RKO (cell line): ENCODE measurements around the gene LENG1.
A peak's percentile ranks its signal among the peaks of the same experiment; 100 is the strongest.
"Not testable (repeated sequence)": the region's sequence is repeated elsewhere in the genome, so short reads cannot be mapped to it uniquely, and the experiment has no call there.

Experiments
- DNase-seq: peaks from one replicate; pipeline ENCODE4 v3.0.0-alpha.2; 2016; ENCODE audit warnings: low spot score

Gene LENG1

DNA sequence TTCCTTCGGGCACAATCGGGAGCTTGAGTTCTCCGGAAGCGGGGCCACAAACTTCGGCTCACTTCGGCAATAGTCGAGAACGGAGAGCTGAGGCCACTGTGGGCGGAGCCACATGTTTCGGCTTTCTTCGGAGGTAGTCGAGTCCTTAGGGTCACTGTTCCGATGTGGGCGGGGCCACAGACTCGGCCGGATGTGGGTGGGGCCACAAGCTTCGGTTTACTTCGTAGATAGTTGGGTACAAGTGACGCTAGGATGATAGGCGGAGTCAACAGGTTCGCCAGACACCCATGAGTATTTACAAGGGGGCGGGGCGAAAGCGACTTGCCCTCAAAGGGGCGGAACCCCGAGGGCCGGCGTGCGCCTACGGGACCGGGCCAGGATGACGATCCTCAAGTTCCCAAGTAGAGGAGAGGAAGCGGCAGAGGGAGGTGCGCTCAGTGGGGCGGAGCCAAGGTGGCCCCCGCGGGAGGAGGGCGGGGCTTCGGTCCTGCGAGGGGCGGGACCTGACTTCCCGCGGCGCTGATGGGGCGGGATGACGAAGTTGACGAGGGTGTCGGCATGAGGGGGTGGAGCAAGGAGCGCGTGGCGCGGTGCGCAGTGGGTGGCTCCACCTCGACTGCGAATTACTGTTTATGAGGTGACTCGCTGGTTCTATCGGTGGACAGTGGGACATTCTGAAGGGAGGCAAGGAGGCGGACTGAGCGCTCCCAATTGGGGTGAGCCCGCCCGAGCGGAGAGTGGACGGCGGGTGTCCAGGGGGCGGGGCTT, 30.4 kb upstream of the LENG1 start:
- DNase-seq: peak; percentile 100

DNA sequence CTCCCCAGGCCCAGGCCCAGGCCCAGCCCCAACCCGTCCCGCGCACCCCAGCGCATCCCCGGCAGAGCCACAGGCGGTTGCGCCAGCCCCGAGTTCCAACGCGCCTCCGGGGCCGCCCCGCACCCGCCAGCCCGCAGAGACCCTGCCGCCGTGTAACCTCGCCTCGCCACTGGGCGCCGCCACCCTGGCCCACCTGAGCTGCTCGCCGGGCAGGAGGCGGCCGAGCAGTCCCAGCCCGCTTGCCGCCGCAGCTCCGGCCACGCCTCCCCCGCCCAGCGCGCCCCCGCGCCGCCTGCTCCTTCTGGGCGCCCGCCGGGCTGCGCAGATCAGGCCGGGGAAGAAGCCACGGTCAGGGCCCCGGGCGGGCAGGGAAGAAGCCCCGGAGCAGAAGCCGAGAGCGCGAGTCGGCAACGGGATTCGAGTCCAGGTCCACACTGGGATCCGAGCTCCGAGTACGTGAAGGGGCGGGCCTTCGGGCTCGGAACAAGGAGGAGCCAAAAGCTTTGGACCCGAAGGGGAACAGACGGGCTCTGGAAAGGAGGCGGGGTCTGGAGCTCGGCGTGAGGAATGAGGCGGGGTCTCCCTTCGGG, 29.7 kb upstream of the LENG1 start, which contains the start of gene MBOAT7:
Gene MBOAT7 (minus strand): TSS at position 436 of the 590 bp plus-strand sequence. CDS start 1,072 bp downstream, outside the sequence.
- DNase-seq: no peak

DNA sequence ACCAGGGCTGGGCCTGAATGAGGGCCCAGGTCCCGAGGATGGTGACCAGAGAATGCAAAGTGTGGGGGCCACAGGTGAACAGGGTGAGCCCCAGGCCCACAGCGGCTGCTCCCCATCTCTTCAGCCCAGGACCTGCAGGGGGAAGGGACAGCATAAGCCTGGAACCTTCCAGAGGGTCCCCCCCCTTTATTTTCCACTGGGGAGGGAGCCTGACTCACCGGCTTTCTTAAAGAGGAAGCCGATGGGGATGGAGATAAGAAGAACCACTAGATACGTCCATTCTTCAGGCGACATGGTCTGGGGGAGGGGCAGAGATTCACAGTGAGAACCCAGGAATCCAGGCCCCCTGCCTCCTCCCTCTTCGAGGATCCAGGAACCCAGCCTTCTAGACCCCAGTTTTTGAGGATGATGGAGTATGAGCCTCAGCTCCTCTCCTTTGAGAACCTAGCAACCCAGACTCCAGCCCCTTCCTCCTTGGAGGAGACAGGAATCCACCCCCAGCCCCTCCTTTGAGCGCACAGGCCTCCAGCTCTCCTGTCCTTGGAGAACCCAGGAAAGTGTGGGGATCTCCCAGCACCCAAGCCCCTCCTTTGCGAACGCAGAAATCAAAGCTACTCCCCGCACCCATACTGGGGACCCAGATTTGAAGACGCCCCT, 28.8 kb upstream of the LENG1 start:
- peak; percentile 73 for DNase-seq

DNA sequence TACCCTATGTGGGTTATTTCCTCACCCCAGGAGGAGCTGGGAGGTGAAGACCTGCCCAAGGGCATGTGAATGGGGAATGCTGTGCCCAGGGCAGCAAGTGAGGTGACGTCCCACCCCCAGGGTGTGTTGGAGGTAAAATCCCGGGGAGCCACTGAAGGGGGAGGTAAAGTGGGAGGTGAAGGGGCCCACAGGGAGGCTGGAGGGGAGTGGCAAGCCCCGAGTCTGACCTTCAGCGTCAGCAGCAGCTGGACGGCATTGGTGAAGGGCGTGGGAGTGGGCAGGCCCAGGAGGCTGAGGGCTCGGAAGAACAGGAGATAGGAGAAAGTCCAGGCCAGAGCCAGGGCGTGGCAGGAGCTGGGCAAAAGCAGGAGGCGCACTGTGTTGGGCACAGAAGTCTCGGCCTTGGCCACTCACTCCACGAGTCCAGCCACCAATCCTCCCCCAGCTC, 27.4 kb upstream of the LENG1 start:
- no peak for DNase-seq

DNA sequence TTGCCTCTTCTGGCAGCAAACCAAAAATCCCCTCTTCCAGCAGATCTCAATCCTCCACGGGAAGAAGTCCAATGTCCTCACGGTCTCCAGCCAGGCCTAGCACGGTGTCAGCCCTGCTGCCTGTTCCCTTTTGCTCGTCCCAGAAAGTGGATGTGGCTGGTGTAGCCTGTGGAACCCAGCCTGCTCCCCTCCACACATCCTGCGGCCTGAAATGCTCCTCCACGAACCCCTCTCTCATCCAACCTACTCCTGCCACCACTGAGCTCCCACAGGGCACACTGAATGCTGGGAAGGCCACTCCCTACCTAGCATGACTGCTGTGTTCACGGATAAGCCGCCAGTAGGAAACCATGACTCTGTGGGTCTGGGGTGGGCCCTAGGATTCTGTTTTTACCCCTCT, 26.8 kb upstream of the LENG1 start:
- DNase-seq: no peak

DNA sequence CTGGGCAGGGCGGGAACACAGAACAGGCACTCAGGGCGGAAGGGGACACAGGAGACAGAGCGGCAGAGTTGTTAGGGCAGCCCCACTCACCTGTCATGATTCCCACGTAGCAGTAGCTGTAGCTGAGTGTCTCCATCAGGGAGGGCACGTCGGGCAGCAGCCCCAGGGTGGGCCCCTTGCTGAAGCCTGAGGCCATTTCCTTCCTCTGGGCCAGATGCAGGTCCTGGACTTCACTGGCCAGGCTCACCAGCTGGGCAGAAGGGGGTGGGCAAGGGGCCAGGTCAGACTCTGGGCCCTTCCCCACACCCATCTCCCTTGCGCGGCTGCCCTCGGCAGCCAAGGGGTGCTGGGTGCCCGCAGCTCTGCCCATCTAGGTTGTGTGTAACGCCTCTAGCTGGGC, 23.9 kb upstream of the LENG1 start:
- DNase-seq: no peak

DNA sequence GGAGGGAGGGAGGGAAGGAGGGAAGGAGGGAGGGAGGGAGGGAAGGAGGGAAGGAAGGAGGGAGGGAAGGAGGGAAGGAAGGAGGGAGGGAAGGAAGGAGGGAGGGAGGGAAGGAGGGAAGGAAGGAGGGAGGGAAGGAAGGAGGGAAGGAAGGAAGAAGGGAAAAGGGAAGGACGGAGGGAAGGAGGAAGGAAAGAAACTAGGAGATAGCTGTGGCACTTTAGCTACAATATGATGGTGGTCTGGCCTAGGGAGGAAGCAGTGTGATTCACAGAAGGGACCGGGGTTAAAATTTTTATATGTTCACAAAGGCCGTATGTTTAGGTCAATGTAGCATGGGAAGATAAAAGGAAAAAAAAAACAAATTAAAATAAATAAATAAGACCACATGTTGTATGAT, 22.4 kb upstream of the LENG1 start:
- DNase-seq: not testable (repeated sequence)

DNA sequence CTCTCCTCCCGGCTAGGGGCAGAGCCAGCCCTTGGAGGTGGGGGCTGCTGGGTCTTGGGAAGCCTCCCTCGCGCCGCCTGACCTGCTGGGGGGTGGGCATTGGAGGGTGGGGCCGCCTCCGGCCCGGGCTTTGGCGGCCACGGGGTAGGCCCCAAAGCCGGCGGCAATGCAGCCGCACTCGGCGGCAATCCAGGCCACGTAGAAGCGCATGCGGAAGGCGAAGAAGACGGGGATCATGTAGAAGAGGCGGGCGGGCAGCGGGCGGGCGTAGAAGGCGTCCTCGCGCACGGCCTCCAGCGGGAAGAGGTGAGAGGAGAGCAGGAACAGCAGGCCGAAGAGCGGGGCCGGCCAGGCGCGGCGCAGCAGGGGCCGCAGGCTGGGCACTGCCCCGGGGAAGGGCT, 21.2 kb upstream of the LENG1 start:
- DNase-seq: no peak

DNA sequence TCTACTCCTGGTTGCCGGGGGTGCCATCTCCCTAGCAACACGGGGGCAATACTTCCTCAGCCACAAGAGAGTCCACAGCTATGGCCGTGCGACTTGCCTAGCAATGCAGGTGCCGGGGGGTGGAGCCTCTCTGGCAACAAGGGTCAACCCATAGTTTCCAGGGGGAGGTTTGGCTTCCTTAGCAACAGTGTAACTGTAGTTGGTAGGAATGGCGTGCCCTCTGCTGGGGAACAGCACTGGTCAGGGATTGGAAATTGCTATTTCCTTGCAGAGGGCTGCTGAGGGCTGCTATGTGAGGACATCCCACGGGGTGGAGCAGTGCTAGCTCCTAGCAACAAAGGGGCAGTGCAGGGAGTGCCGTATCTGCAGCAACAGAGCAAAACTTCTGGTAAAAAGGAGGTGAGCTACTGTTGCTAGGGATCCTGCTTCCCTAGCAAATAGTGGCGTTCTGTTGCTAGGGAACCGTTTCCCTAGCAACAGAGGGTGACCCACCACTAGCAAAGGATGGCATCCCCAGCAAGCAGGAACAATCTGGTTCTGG, 20.5 kb upstream of the LENG1 start:
- DNase-seq: peak; percentile 53

DNA sequence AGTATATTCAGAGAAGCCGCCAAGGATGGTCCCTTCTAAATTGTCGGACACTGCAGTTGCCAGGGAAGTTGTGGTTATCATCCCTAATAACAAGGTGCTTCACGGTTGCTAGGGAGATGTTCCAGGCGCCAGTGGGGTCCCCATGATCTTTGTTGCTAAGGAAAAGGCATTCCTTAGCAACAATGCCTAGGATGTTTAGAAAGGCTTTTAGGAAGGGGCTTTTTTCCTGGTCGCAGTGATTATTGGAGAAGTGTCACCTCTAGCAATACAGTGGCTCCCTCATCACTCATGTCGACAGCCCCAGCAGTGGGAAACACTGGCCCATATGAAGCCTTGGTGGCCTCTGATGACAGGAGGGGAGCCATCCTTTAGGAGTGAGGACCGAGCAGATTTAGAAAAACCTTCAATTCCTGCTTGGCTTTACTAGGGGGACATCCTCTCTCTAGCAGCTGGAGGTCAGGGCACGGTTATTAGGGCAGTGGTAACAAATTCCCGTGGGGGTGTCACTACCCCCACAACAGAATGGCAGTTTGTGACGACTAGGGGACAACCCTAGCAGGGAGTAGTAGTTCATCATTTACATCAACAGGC, 19.8 kb upstream of the LENG1 start:
- no peak for DNase-seq

DNA sequence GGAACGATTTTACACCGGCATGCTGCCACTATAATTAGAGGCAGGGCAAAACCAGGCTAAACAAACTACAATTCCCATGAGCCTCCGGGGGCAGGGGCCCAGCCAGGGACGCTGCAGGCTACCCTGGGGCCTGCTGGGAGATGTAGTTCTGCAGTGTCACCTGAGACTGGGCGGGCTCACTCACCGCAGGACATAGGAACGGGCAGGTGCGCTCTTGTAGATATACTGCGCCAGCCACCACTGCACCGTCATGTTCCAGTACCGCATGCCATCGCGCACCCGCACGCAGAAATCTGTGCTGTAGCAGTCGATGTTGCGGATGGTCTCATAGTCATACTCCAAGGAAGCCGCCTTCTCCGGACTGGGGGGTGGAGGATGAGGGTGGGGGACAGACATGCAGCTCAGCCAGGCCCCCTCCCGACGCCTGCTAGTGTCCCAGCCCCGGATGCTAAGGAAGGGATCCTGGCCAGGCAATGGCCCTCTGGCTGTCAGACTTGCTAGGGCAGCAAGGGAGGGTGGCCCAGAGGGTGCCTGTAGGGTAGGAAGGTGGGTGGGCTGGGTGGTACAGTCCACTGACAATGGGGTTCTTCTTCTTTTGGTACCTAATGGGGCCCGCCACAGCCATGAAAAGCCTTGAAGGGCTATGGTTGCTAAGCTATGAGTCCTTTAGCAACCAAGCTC, 19.2 kb upstream of the LENG1 start:
- no peak for DNase-seq

DNA sequence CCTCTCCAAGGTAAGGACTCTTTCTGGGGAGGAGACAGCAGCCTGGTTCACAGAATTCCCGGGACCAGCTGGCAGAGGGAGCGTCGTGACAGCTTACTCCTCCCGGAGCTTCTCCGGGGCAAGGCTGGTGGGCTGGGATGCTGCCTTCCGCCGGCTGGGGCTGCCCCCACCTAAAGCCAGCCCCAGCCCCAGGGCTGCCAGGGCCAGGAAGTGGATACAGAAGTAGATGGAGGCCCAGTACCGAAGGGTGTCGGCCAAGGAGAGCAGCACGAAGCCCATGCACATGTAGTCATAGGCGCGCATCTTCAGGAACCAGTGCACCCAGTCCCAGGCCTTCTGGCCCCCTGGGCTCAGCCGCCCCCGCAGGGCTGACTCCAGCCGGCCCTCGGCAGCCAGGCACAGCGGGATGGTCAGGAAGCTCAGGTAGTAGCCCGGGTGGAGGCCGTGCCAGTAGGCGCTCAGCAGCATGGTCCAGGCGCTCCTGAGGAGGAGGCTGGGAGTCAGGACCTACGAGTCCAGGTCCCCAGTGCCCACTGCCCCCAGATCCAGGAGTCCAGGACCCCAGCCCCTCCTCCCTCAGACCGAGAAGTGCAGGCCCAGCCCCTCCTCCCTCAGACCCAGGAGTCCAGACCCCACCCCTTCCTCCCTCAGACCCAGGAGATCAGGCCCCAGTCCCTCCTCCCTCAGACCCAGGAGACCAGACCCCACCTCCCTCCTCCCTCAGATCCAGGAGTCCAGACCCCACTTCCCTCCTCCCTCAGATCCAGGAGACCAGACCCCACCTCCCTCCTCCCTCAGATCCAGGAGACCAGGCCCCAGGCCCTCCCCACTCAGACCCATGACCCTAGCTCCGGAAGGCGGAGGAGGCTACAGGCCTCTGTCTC, 14.7 kb upstream of the LENG1 start:
- no peak for DNase-seq

DNA sequence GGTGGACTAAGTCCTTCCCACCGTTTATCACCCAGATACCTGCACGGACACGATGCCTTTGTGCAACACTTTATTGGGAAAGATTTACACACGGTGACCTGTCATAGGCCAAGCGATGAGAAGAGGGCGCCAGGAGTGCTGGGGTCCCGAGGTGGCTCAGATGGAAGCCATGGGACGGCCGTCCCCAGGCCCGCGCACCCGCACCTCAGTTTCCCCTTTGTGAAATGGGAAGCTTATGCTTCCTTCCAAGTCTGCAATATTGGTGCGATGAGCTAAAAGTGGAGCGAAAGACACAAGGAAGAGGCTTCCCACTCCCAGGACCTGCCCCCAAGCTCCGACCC, 13.8 kb upstream of the LENG1 start:
- DNase-seq: no peak

DNA sequence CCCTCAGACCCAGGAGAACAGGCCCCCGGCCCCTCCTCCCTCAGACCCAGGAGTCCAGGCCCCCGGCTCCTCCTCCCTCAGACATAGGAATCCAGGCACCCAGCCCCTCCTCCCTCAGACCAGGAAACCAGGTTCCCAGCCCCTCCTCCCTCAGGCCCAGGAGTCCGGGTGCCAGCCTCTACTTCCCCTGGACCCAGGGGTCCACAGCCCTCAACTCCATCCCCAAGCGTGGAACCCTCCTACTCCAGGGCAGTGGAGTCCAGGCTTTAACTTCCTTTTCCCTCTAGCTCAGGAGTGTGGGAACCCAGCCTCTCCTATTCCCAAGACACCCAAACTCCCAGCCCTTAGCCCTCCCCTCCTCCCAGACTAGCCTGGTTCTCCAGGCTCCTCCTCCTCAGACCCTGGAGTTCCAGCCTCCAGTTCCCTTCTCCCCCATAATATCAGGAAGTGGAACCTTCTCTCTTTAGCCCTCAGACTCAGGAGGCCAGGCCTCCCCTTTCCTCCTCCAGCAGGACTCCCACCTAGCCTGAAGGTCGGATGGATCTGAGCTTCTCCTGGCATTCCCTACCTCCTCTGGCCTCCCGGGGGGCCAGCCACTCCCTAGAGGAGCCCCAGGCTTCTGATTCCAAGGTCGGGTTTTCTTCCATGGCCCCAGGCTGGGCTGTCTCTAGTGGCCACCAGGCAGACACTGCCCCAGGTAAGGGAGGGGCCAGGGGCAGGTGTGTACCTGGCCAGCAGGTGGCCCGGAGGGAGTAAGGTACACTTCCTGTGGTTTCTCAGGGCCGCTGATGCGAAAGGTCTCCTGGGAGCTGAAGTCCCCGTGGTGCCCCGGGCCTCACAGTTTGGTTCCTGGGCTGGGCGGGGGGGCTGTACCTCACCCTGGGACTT, 13.2 kb upstream of the LENG1 start, which contains the start of gene TMC4:
Gene TMC4 (minus strand): TSS at position 690 of the 888 bp plus-strand sequence. CDS start 43 bp downstream, at position 647.
- DNase-seq: no peak

DNA sequence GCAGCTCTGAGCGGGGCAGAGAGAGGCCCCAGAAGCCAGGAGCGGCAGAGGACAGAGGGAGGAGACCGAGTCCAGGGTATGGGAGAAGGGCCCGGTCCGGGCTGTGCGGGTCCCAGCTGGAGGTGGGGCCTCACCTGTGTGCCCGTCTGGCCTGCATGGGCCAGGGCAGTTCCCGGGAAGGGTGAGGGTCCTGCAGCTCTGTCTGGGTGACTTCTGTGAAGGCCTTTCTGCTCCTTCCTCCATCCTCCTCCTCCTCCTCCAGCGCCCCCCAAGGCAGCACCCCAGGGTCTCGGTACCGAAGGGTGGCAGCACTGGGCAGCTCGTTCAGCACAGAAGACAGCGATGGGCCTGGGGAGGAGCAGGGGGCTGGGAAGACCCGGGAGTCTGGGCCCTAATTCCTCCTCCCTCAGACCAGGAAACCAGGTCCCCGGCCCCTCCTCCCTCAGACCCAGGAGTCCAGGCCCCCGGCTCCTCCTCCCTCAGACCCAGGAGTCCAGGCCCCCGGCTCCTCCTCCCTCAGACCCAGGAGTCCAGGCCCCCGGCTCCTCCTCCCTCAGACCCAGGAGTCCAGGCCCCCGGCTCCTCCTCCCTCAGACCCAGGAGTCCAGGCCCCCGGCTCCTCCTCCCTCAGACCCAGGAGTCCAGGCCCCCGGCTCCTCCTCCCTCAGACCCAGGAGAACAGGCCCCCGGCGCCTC, 12.4 kb upstream of the LENG1 start:
- DNase-seq: not testable (repeated sequence)

DNA sequence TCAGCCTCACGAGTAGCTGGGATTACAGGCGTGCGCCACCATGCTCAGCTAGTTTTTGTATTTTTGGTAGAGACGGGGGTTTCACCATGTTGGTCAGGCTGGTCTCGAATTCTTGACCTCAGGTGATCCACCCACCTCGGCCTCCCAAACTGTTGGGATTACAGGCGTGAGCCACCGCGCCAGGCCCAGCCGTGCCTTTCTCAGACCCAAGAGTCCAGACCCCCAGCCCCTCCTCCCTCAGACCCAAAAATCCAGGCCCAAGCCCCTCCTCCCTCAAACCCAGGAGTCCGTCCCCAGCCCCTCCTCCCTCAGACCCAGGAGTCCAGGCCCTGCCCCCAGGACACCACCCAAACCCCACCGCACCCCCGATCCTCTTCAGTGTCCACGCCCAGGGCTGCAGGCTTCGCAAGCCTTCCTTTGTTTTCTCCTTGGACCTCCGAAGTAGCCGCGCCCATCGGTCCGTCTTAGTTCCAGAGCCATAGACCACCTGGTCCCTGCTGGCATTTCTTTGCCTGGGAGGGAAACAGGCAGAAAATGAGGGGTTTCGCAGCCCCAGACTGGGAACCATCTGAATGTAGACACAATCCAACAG, 9.7 kb upstream of the LENG1 start:
- DNase-seq: no peak

DNA sequence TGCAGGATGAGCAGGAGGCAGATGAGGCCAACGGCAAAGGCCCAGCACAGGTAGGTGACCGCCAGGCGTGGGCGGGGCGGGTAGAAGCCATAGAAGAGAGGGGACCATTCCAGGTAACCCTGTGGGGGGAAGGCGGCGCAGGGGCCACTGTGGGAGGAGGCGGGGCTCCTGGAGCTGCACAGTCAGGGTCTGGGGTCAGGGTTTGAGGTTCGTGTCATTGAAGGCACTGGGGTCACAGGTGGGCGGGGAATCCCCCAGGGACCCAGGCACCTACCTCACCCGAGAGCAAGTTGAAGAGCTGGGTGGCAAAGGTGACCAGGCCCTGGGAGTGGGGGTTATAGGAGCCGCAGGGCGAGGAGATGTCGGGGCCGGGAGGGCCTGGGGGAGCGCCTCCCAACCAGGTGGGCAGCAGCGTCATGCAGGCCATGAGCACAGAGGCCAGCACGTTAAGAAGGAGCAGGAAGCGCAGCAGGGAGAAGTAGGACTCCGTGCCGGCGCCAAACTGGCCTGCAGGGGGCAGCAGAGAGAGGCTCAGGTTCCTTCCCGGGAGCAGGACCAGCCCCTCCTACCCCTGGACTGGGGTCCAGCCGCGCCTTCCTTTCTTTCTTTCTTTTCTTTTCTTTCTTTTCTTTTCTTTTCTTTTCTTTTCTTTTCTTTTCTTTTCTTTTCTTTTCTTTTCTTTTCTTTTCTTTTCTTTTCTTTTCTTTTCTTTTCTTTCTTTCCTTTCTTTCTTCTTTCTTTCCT, 8.8 kb upstream of the LENG1 start:
- DNase-seq: peak; percentile 87

DNA sequence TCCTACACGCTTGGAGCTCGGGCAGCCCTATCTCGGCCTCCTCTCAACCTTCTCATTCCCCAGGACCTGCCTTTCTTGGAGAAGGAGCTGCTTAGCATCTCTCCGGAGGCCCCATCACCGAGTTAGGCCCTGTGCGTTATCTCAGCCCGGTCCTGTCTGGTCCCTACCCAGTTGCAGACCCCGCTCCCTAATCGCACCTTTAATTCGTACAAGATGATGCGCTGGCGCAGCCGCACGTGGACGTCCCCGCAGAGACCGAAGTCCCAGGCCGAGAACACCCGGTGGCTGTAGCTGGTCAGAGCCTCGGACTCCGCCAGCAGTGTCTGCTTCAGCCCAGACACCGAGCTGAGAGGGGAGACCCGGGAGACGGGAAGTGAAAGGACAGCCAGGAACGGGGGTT, 5.7 kb upstream of the LENG1 start:
- no peak for DNase-seq
